HCT116 (cell line): Measurements from ENCODE around the gene NUCB2. TPM values are rescaled to one million over a fixed set of nuclear protein-coding genes. Genes with fewer than 3 reads are reported as not detected.

ENCODE experiments used
- ATAC-seq: fragments of 200-7000 bp; cut with Tn5 transposase; 2 replicates; pipeline ENCODE4 v1.9.1; 2020; ENCODE audit warnings: mild to moderate bottlenecking, moderate library complexity
- BruUV-seq: library from RNA; stranded (reverse); fragments of 400-500 nt; replicated peaks from 2 replicates; lab custom pipeline; 2021; lab: Mats Ljungman, UMichigan
- CTCF ChIA-PET: fragments of 300-600 bp; sonication (Branson Sonifier 250); formaldehyde crosslinking; loops from one replicate; lab custom pipeline; 2021; ENCODE audit warnings: antibody characterized with exemption; lab: Charles Lee
- POLR2A ChIA-PET: fragments of 300-600, 350-600 bp; sonication (Branson Sonifier 250); formaldehyde crosslinking; loops from one replicate; lab custom pipeline; 2021; ENCODE audit warnings: antibody characterized with exemption; lab: Charles Lee
- RAD21 ChIA-PET, 2 experiments: fragments of 300-600 bp; sonication (Branson Sonifier 250); formaldehyde crosslinking; loops; one replicate each; lab custom pipeline; 2023; ENCODE audit warnings: low total read pairs in 2 of 2; ENCODE audit not compliant: uncharacterized antibody in 2 of 2, unreplicated experiment in 2 of 2, low non-redundant PET in 1 of 2; lab: Charles Lee
- DNase-seq: peaks from one replicate; pipeline ENCODE4 v3.0.0-alpha.2; 2010; ENCODE audit warnings: low read depth, low spot score
- H2AFZ ChIP-seq: fragments of 200-600 bp; shearing (Covaris generic), sonication (generic); 2 replicates; pipeline ENCODE4 v1.6.1; 2017; ENCODE audit warnings: low read depth, mixed run types, mixed read lengths, antibody characterized with exemption, low read length; ENCODE audit not compliant: poor library complexity, severe bottlenecking
- H3K27ac ChIP-seq: 2 replicates; pipeline ENCODE4 v1.5.1; 2012; ENCODE audit warnings: low read depth, low read length
- H3K27me3 ChIP-seq: fragments of 200-600 bp; sonication (generic); 2 replicates; pipeline ENCODE4 v1.6.1; 2016; ENCODE audit warnings: mixed run types, low read length, mixed read lengths; ENCODE audit not compliant: insufficient read depth
- H3K36me3 ChIP-seq, 2 experiments: fragments of 200-500 bp in 1 of 2; fragments of 200-600 bp in 1 of 2; sonication (Bioruptor generic) in 1 of 2; sonication (generic) in 1 of 2; 2 replicates each; pipeline versions ENCODE4 v1.5.1 to v1.6.1; 2014 to 2016; ENCODE audit warnings: low read length in 2 of 2, inconsistent platforms in 1 of 2, mixed read lengths in 1 of 2, mixed run types in 1 of 2; ENCODE audit not compliant: insufficient read depth in 2 of 2, control insufficient read depth in 1 of 2
- H3K4me1 ChIP-seq, 2 experiments: fragments of 200-600 bp in 1 of 2; sonication (generic) in 1 of 2; 2 replicates each; pipeline versions ENCODE4 v1.5.1 to v1.6.1; 2012 to 2017; ENCODE audit warnings: low read length in 2 of 2, inconsistent platforms in 1 of 2, mild to moderate bottlenecking in 1 of 2, mixed read lengths in 1 of 2, mixed run types in 1 of 2, moderate library complexity in 1 of 2; ENCODE audit not compliant: insufficient read depth in 2 of 2, control insufficient read depth in 1 of 2
- H3K4me2 ChIP-seq: fragments of 200-600 bp; sonication (generic); 2 replicates; pipeline ENCODE4 v1.6.1; 2017; ENCODE audit warnings: mixed run types, low read length, mixed read lengths
- H3K4me3 ChIP-seq, 2 experiments: fragments of 200-600 bp in 1 of 2; sonication (generic) in 1 of 2; replicated peaks in 1 of 2; 2 replicates each; pipeline ENCODE4 v1.5.1; 2011 to 2016; ENCODE audit warnings: low read length in 2 of 2, control low read depth in 1 of 2, low read depth in 1 of 2, mild to moderate bottlenecking in 1 of 2, mixed read lengths in 1 of 2, mixed run types in 1 of 2
- H3K79me2 ChIP-seq: fragments of 200-600 bp; sonication (generic); 2 replicates; pipeline ENCODE4 v1.6.1; 2017; ENCODE audit warnings: mild to moderate bottlenecking, mixed run types, low read length, moderate library complexity, mixed read lengths; ENCODE audit not compliant: insufficient read depth
- H3K9ac ChIP-seq: fragments of 200-600 bp; sonication (generic); 2 replicates; pipeline ENCODE4 v1.6.1; 2016; ENCODE audit warnings: low read length, mixed read lengths
- H3K9me2 ChIP-seq: fragments of 200-600 bp; sonication (generic), shearing (Covaris generic); 2 replicates; pipeline ENCODE4 v1.6.1; 2017; ENCODE audit warnings: mixed run types, mild to moderate bottlenecking, moderate library complexity; ENCODE audit not compliant: insufficient read depth
- H3K9me3 ChIP-seq, 2 experiments: fragments of 200-500 bp in 1 of 2; fragments of 200-600 bp in 1 of 2; sonication (Bioruptor generic) in 1 of 2; sonication (generic) in 1 of 2; 2 replicates each; pipeline ENCODE4 v1.6.1; 2014 to 2017; ENCODE audit warnings: low read length in 2 of 2, mixed read lengths in 2 of 2, inconsistent platforms in 1 of 2, low read depth in 1 of 2, mild to moderate bottlenecking in 1 of 2, mixed run types in 1 of 2, moderate library complexity in 1 of 2; ENCODE audit not compliant: control insufficient read depth in 1 of 2, insufficient read depth in 1 of 2
- H4K20me1 ChIP-seq: fragments of 200-600 bp; sonication (generic), shearing (Covaris generic); 2 replicates; pipeline ENCODE4 v1.6.1; 2017; ENCODE audit warnings: mixed run types, mild to moderate bottlenecking, moderate library complexity; ENCODE audit not compliant: insufficient read depth
- ATF3 ChIP-seq: IDR thresholded peaks from 2 replicates; pipeline ENCODE4 v1.6.1; 2012
- CBX3 ChIP-seq: IDR thresholded peaks from 2 replicates; pipeline ENCODE4 v1.6.1; 2012; ENCODE audit warnings: low read depth
- CTCF ChIP-seq, 3 experiments: fragments of 200-600 bp in 1 of 3; sonication (generic) in 1 of 3; IDR thresholded peaks in 2 of 3; conservative IDR thresholded peaks in 1 of 3; 2 replicates each; pipeline ENCODE4 v1.5.1; 2012 to 2017; ENCODE audit warnings: low read depth in 2 of 3, low read length in 2 of 3, antibody characterized with exemption in 1 of 3, borderline replicate concordance in 1 of 3, control low read depth in 1 of 3, mild to moderate bottlenecking in 1 of 3, mixed read lengths in 1 of 3, mixed run types in 1 of 3, moderate library complexity in 1 of 3; ENCODE audit not compliant: insufficient read depth in 1 of 3
- ELF1 ChIP-seq: IDR thresholded peaks from 2 replicates; pipeline ENCODE4 v1.6.1; 2012; ENCODE audit warnings: low read depth, borderline replicate concordance
- EZH2 ChIP-seq: fragments of 200-600 bp; sonication (generic); IDR thresholded peaks from 2 replicates; pipeline ENCODE4 v1.6.1; 2017; ENCODE audit warnings: antibody characterized with exemption, mixed run types
- EZH2phosphoT487 ChIP-seq: fragments of 200-600 bp; IDR thresholded peaks from 2 replicates; pipeline ENCODE4 v1.6.1; 2018; ENCODE audit warnings: antibody characterized with exemption, borderline replicate concordance
- JUND ChIP-seq: IDR thresholded peaks from 2 replicates; pipeline ENCODE4 v1.6.1; 2012
- MAX ChIP-seq: IDR thresholded peaks from 2 replicates; pipeline ENCODE4 v1.6.1; 2012
- POLR2AphosphoS5 ChIP-seq: IDR thresholded peaks from 2 replicates; pipeline ENCODE4 v1.6.1; 2011; ENCODE audit warnings: mild to moderate bottlenecking, low read depth, low read length, moderate library complexity
- RAD21 ChIP-seq: IDR thresholded peaks from 2 replicates; pipeline ENCODE4 v1.6.1; 2012; ENCODE audit warnings: low read depth, mild to moderate bottlenecking
- REST ChIP-seq: IDR thresholded peaks from 2 replicates; pipeline ENCODE4 v1.6.1; 2012; ENCODE audit warnings: low read depth
- SIN3A ChIP-seq: IDR thresholded peaks from 2 replicates; pipeline ENCODE4 v1.6.1; 2012; ENCODE audit warnings: low read depth
- SP1 ChIP-seq: IDR thresholded peaks from 2 replicates; pipeline ENCODE4 v1.6.1; 2012; ENCODE audit warnings: low read depth
- TCF7L2 ChIP-seq: IDR thresholded peaks from 2 replicates; pipeline ENCODE4 v1.7.0; 2011; ENCODE audit warnings: borderline replicate concordance, inconsistent platforms; ENCODE audit not compliant: insufficient read depth, insufficient read length; ENCODE audit errors: extremely low read depth
- YY1 ChIP-seq: IDR thresholded peaks from 2 replicates; pipeline ENCODE4 v1.6.1; 2011; ENCODE audit warnings: low read length, low read depth, moderate library complexity, mild to moderate bottlenecking; ENCODE audit not compliant: insufficient replicate concordance; ENCODE audit errors: extremely low read depth
- ZBTB33 ChIP-seq: IDR thresholded peaks from 2 replicates; pipeline ENCODE4 v1.6.1; 2011; ENCODE audit warnings: mild to moderate bottlenecking, low read length, moderate library complexity; ENCODE audit not compliant: insufficient replicate concordance; ENCODE audit errors: extremely low read depth
- ZNF274 ChIP-seq: fragments of 200-500 bp; sonication (Bioruptor generic); IDR thresholded peaks from 2 replicates; pipeline ENCODE4 v1.6.1; 2014; ENCODE audit warnings: mild to moderate bottlenecking, low read depth, low read length, inconsistent platforms
- intact Hi-C: fragments of 100-400 bp; cut with micrococcal nuclease; formaldehyde crosslinking; loops from 2 replicates; pipeline ENCODE4 v1.10.0; 2022
- total RNA-seq: library from RNA; stranded (reverse); gene quantifications from one replicate; pipeline ENCODE4 v1.2.1, GENCODE V29; 2021; ENCODE audit not compliant: unreplicated experiment

Gene NUCB2
- total RNA-seq, 1 experiment from 2014 or later, result 40.6 TPM

GRCh38 chr11:17298302-17298701, 21.8 kb downstream of the NUCB2 start:
- Histone ChIP-seq H3K79me2 (no peaks in the 10 kb centered on the region), H3K4me2 (no peak overlapping the region), H4K20me1 (no peaks in the 10 kb centered on the region), H2AFZ (no peak overlapping the region), H3K9me3 (no peaks in the 10 kb centered on the region), H3K27me3 (no peaks in the 10 kb centered on the region), H3K9me2 (no peaks in the 10 kb centered on the region), H3K36me3 (peaks cover 0 to 3% of the 10 kb centered on the region in 2 experiments; a peak in 1 of 4 replicates), H3K27ac (no peak overlapping the region), H3K4me3 (no peak overlapping the region), H3K4me1 (no peaks in the 10 kb centered on the region), H3K9ac (no peak overlapping the region)
- ChIA-PET POLR2A (no interaction called here), CTCF (interaction anchor here (0.9 kb wide), 1 partner anchor 1339 kb away, joined by 4 read pairs; no protein-coding TSS in a partner anchor), RAD21 (no interaction called here)
- BruUV-seq, result no TSS peak
- TF ChIP-seq TCF7L2 (no peak), POLR2AphosphoS5 (no peak), EZH2phosphoT487 (no peak), RAD21 (no peak), SP1 (no peak), SIN3A (no peak), ATF3 (no peak), ZNF274 (no peak), ELF1 (no peak), EZH2 (no peak), YY1 (no peak), CTCF (IDR thresholded peaks at IDR 0.05 in 2 of 3, conservative IDR thresholded peaks at IDR 0.05 in 1 of 3; ENCODE audit: borderline replicate concordance in 1 of 3, insufficient read depth in 1 of 3, low read depth in 2 of 3, low read length in 2 of 3) (no peak), ZBTB33 (no peak), MAX (no peak), CBX3 (no peak), REST (no peak), JUND (no peak)
- DNase-seq (no peak), ATAC-seq (no peak)
- intact Hi-C loops, result no loop called here
